ENCODE results near the gene PLPPR1.

DNA sequence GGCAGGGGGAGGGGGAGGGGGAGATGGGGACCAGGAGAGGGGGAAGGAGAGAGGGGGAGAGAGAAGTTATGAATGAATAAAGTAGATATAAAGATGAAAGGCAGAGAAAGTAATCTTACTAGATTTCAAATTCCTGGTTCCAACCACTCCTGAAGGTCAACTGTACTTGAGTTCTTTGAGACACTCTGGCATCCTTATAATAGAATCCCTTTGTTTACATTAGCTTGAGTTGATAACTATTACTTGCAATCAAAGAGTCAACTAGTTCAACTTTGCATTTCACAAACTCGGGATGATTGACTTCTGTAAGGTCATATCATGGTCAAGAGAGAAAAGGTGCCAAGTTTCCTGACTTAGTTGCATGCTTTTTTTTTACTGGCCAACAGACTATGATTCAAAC, 314.1 kb downstream of the PLPPR1 start:
- TF ChIP-seq TAF1 (IDR thresholded peaks at IDR 0.05; ENCODE audit: borderline replicate concordance, low read depth, low read length) (no peak), POLR2A (IDR thresholded peaks at IDR 0.05; ENCODE audit: low read depth, low read length) (no peak), POLR2AphosphoS5 (IDR thresholded peaks at IDR 0.05; ENCODE audit: low read depth, low read length) (no peak)
